ENCODE measurements around the gene P3H4. TPM values are rescaled to one million over a fixed set of nuclear protein-coding genes. Genes with fewer than 3 reads are reported as not detected.
A peak's percentile ranks its signal among the peaks of the same experiment; 100 is the strongest.

The P3H4 gene
- total RNA-seq, 2 experiments from 2014 or later: 1.2 to 2.4 TPM

DNA sequence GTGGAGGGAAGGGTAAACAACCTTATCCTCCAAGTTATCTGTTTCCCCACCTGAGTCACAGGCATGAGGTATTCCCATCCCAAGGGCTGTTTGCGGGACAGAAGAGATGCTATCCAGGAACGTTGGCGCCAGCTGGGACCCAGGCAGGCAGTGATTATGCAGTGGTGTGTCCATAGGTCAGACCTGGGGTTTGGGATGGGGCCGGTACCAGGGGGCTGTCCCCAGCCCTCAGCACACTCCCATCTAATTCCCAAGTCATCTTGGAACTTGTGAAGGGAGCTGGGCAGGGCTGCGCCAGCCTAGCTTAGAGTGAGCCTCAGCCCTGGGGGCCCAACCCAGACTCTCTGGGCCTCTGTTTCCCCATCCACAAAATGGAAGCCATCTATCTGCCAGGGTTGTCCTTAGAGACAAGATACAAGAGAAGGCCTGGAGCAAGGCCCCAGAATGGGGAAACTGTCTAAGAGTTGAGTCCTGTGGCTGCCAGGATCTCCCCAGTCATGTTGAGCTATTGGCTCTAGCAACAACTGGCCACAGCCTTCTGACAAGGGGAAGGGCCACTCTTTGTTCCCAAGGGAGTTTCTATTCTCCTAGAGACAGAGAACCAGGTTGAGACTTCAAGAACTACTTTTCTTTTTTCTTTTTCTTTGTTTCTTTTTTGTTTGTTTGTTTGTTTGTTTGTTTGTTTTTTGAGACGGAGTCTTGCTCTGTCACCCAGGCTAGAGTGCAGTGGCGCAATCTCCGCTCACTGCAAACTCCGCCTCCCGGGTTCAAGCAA lies 15.4 kb downstream of the P3H4 start:
- Mint-ChIP-seq H3K9me3 (no peaks in the 10 kb centered on the region), H3K4me3 (no peak overlapping the region), H3K4me1 (peaks cover 14% of the 10 kb centered on the region), H3K36me3 (ENCODE audit: low read depth) (no peaks in the 10 kb centered on the region), H3K27me3 (no peaks in the 10 kb centered on the region), H3K27ac (no peak overlapping the region)
- POLR2A ChIA-PET: no interaction called here
- CTCF ChIA-PET: interaction anchor here (0.6 to 1.0 kb wide), 2 partner anchors 10 to 150 kb away, joined by 3 to 4 read pairs; partner anchors contain the start of gene JUP
- no peak for DNase-seq

DNA sequence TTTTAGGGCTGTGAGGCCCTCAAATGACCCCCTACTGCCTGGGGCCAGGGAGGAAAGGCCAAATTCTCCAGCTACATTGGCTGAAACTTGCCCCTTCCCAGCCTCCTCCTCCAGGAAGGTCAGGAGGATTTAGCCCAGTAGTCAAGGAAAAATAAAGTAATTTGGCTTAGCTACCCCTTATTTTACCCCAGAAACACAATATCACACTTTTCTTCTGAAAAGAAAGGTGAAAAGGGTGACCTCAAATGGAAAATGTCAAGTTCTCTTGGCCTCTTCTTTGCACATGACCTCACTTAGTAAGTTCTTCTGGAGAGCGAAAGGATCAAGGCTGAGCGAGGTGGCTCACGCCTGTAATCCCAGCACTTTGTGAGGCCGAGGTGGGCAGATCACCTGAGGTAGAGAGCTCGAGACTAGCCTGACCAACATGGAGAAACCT lies 17.2 kb downstream of the P3H4 start:
- no peaks in the 10 kb centered on the region for H3K27me3 Mint-ChIP-seq
- POLR2A ChIA-PET: interaction anchor here (0.6 kb wide), 1 partner anchor 106 kb away, joined by 3 read pairs; no protein-coding TSS in a partner anchor
- no peaks in the 10 kb centered on the region for H3K36me3 Mint-ChIP-seq (ENCODE audit: low read depth)
- CTCF ChIA-PET: interaction anchor here (0.7 kb wide), 2 partner anchors 10 to 371 kb away, joined by 3 read pairs; no protein-coding TSS in a partner anchor
- H3K4me3 Mint-ChIP-seq: no peak overlapping the region
- peaks cover 14% of the 10 kb centered on the region for H3K4me1 Mint-ChIP-seq
- H3K9me3 Mint-ChIP-seq: no peaks in the 10 kb centered on the region
- H3K27ac Mint-ChIP-seq: no peak overlapping the region
- no peak for DNase-seq

DNA sequence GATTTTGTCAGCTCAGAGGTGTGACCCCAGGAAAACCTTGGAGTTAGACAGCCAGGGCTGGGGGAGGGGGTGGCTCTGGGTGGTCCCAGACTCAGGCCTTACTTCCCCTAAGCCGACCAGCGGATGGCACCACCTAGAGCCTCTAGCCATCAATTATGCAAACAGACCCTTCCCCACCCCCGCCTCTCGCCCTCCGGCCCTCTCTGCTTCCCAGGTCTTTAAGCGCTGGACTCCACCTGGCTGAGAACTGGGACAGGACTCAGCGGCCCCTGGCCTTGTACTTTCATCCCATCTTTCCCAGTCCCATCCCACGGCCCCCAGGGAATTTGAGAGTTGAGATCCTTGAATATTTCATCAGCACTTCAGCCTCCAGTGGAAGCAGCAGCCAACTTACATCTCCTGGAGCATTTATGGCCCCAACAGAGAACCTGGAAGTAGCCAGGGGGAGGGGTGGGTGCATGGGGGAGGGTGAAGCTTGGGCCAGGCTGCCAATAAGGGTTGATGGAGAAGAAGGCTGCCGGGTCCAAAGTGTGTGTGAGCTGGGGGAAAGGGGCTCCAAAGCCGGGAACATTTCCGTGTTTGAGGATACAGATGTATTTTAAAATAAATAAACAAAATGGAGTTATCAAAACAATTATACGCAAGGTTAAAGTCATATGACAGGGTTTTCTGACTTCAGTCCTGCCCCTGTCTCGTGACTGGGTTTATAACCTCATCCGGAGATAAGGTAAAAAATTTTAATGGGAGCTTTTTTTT lies 17.8 kb downstream of the P3H4 start:
- POLR2A ChIA-PET: interaction anchor here (0.6 kb wide), 1 partner anchor 106 kb away, joined by 3 read pairs; no protein-coding TSS in a partner anchor
- DNase-seq: no peak
- Mint-ChIP-seq H3K4me3 (no peak overlapping the region), H3K36me3 (ENCODE audit: low read depth) (no peaks in the 10 kb centered on the region), H3K9me3 (no peaks in the 10 kb centered on the region), H3K27ac (no peak overlapping the region), H3K27me3 (peaks cover 3% of the 10 kb centered on the region), H3K4me1 (peaks cover 17% of the 10 kb centered on the region)
- CTCF ChIA-PET: interaction anchor here (0.7 kb wide), 2 partner anchors 9 to 372 kb away, joined by 3 read pairs; no protein-coding TSS in a partner anchor

DNA sequence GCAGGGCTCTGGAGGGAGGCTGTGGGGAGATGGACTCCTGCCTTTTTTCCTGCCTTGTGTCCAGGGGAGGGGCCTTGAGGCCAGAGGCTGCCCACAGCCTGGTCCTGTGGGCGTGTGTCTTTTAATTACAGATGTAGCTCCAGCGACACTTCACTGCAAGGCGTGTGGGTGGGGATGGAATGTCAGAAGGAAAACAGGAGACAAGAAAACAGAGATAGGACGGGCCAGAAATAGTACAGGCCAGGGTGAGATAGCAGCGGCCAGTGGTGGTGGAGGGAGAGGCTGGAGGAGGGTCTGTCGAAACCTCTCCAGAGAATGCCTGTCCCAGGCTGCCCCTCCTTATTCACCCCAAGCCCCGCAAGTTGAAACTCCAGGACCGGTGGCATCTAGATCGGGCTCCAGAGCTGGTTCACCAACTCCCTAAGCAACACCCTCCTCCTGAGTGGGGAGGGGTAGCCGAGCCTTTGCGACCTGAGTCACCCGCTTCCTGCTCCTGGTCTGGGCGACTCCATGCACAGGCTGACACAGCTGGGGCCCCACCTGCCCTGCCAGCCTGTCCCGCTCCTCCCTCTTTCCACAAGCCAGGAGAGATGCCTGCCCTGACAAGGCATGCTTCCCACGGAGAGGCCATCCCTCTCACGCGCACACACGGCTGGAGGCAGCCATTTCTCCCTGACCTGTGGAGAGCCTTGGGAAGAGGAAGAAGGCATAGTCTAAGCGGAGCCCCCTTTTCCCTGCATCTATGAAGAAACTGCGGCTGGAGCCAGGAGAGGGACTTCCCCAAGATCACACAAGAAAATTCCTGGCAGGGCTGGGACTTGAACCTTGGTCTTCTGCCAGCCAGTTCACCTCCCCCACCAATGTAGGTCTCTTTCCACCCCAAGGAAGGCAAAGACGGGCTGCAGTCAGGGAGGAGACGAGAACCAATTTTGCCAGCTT lies 18.6 kb downstream of the P3H4 start:
- Mint-ChIP-seq H3K27me3 (peaks cover 7% of the 10 kb centered on the region), H3K36me3 (ENCODE audit: low read depth) (no peaks in the 10 kb centered on the region), H3K27ac (no peak overlapping the region), H3K4me3 (no peak overlapping the region), H3K9me3 (no peaks in the 10 kb centered on the region), H3K4me1 (peaks cover 24% of the 10 kb centered on the region)
- no peak for DNase-seq
- ChIA-PET POLR2A (no interaction called here), CTCF (no interaction called here)

DNA sequence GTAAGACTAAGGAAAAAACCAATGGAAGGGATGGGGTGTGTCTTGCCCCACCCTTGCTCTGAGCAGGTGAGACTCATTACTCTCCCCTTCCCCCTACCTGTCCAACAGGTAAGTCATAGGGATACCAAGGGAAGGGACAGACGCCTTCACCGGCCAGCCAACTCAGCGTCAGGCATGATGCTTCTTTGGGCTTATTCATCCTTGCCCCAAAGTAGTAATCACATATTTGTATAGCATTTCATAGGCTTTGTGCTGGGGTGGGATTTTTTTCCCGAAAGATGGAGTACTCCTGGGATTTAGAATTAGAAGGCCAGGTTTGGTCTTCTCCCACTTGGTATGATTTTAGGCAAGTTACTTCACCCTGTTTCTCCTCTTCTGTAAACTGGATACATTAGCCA lies 24.7 kb downstream of the P3H4 start:
- peaks cover 35% of the 10 kb centered on the region for H3K4me1 Mint-ChIP-seq
- no peak for DNase-seq

DNA sequence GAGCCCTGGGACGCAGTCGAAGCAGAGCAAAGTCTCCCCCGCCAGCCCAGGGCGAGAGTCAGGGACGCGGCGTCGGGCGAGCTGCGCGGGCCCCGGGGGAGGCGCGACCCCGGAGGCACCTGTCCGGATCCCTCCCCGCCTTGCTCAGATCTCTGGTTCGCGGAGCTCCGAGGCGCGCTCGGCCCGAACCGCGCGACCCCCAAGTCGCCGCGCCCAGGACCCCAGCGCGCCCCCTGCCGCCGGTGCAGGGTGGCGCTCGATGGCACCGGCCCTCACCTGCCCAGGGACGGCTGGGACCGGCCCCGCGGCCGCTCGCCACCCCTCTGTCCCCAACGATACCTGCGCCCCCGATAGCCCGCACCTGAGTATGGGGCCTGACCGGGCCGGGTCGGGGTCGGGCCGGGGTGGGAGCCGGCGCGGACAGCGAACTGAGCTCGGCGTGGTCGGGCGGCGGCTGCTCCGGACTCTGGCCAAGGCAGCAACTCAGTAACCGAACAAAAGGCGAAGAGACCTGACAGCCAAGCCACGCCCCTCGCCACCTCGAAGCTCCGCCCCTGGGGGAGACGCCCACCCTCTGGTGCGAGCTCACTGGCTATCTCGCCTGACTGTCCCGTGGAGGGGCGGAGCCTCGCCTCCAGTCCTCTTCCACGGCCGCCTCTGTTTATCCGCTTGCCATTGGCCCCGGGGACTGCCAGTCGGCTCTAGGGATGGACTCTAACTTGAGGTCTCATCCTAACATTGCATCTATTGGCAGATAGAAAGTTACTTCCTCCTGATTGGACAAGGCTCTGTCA lies 25.3 kb downstream of the P3H4 start, which contains the start of gene JUP:
JUP (minus strand) TSS at position 485 of the 794 bp plus-strand sequence. CDS start 14,857 bp downstream, outside the sequence.
- peaks cover 37% of the 10 kb centered on the region for H3K27me3 Mint-ChIP-seq
- ChIA-PET POLR2A (no interaction called here), CTCF (interaction anchor here (0.5 to 2.1 kb wide), 8 partner anchors 8 to 36 kb away, joined by 3 to 8 read pairs (median 4); partner anchors contain the start of gene P3H4)
- H3K4me3 Mint-ChIP-seq: peak within 1 kb of the TSS; percentile 56
- peaks cover 32% of the 10 kb centered on the region for H3K4me1 Mint-ChIP-seq
- H3K27ac Mint-ChIP-seq: peak within 1 kb of the TSS; percentile 50
- no peaks in the 10 kb centered on the region for H3K9me3 Mint-ChIP-seq
- H3K36me3 Mint-ChIP-seq (ENCODE audit: low read depth): no peaks in the 10 kb centered on the region
- peak; percentile 89 for DNase-seq

More for the DNA sequence above, 24.7 kb downstream of the P3H4 start:
- no peaks in the 10 kb centered on the region for H3K36me3 Mint-ChIP-seq (ENCODE audit: low read depth)
- H3K9me3 Mint-ChIP-seq: no peaks in the 10 kb centered on the region
- peak overlapping the region; percentile 56 for H3K4me3 Mint-ChIP-seq
- peaks cover 34% of the 10 kb centered on the region for H3K27me3 Mint-ChIP-seq
- peak overlapping the region; percentile 50 for H3K27ac Mint-ChIP-seq
- ChIA-PET CTCF (interaction anchor here (0.9 to 2.1 kb wide), 7 partner anchors 9 to 25 kb away, joined by 3 to 8 read pairs (median 4); partner anchors contain the start of gene P3H4), POLR2A (no interaction called here)

DNA sequence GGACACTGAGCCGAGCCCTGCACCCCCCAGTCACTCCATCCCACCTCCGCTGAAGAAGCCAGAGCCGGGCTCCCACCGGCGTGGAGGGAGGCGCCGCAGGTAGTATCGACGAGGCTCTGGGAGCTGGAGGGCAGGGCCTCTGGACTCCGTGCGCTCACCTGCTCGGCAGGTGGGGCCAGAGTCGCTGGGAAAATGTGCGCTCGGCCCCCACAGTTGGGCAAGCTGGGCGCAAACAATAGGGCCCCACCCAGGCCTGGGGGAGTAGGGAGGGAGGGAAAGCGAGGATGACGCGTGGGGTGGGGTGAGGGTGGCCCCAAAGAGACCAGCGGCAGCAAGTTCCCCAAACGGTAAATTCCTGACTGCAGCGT lies 25.9 kb downstream of the P3H4 start:
- Mint-ChIP-seq H3K27me3 (peaks cover 37% of the 10 kb centered on the region), H3K4me1 (peaks cover 32% of the 10 kb centered on the region), H3K36me3 (ENCODE audit: low read depth) (no peaks in the 10 kb centered on the region), H3K9me3 (no peaks in the 10 kb centered on the region), H3K27ac (no peak overlapping the region), H3K4me3 (no peak overlapping the region)
- no peak for DNase-seq
- CTCF ChIA-PET: interaction anchor here (0.5 to 1.8 kb wide), 5 partner anchors 11 to 36 kb away, joined by 4 to 6 read pairs (median 4); partner anchors contain the start of gene P3H4
- POLR2A ChIA-PET: no interaction called here

DNA sequence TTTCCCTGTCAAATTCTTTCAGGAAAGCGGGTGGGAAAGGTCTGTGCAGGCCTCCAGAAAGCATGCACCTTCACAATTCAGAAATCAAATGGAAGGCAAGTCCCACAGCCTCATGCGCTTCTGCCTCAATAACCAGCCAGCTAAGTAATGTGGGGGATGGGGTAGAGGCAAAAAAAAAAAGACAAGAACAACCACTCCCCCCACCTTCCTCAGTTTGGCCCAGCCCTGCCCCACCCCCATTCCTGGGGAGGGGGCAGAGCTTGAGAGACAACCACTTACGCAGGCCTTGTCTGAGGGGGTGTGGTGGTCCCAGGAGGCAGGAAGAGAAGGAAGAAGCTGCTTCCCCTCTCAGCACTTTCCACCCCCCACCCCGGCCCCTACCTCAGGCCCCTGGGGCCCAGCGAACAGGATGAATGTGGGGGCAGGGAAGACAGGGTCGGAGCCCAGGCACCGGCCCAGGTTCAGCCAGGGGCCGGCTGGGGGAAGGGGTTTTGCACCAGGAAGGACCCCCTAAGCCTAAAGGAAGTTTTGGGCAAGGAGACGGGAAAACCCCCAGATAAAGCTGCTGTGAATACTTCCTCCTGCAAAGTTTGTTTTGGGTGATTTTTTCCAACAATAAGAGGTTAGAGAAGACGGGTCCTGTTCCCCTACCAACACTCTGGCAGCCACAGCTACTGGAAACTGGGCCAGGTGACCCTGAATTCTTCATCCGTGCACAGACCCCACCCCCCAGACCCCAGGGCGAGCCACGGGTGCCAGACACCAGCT lies 26.5 kb downstream of the P3H4 start:
- Mint-ChIP-seq H3K4me1 (peaks cover 28% of the 10 kb centered on the region), H3K36me3 (ENCODE audit: low read depth) (no peaks in the 10 kb centered on the region), H3K27ac (no peak overlapping the region), H3K4me3 (no peak overlapping the region), H3K9me3 (no peaks in the 10 kb centered on the region), H3K27me3 (peaks cover 37% of the 10 kb centered on the region)
- CTCF ChIA-PET: interaction anchor here (0.7 to 1.8 kb wide), 4 partner anchors 9 to 26 kb away, joined by 3 to 6 read pairs (median 4); partner anchors contain the start of gene P3H4
- POLR2A ChIA-PET: no interaction called here
- no peak for DNase-seq

DNA sequence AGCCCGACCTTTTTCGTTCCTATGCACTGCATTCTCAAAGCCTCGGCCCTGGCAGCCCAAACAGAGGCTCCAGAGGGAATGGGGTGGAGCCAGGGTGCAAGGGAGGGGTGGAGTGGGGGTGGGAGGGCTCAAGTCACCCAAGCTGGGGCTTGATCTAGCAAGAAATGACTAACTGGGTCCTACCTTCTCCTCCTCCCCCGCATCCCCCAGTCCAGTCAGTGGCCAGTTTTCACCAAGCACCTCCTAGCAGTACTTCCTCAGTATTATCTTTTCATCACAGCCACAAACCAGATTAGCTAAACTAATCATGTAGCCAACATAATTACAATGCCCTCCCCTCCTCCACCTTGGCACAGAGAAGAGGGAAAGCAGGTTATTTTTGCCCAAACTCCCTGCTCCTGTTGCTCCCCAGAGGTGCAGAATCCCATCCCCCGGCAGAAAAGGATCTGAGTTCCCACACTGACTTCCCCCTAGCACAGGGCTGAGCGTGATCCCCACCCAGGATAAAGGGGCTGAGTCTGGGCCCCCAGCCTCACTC lies 27.5 kb downstream of the P3H4 start:
- H3K27ac Mint-ChIP-seq: no peak overlapping the region
- no peaks in the 10 kb centered on the region for H3K36me3 Mint-ChIP-seq (ENCODE audit: low read depth)
- H3K4me1 Mint-ChIP-seq: peaks cover 28% of the 10 kb centered on the region
- no peak for DNase-seq
- CTCF ChIA-PET: interaction anchor here (0.7 to 1.2 kb wide), 2 partner anchors 10 to 36 kb away, joined by 3 to 4 read pairs; no protein-coding TSS in a partner anchor
- POLR2A ChIA-PET: no interaction called here
- no peak overlapping the region for H3K4me3 Mint-ChIP-seq
- no peaks in the 10 kb centered on the region for H3K9me3 Mint-ChIP-seq
- peaks cover 37% of the 10 kb centered on the region for H3K27me3 Mint-ChIP-seq

DNA sequence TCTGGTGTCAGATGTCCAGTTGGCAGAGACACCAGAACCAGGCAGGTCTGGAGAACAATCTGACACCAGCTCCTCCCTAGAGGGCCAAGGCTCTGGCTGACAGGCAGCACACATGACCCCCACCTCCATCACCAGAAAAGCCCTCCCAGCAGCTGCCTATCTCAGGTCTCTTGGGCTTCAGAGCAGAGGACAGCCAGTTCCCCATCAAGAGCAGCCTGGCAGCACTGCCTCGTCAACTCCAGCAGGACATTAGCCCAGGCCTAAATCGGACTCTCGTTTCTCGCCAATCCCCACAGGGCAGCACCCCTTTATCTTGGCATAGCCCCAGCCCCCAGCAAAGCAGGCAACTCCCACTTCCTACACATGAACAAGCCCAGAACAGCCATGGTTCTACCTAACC lies 29.6 kb downstream of the P3H4 start:
- peaks cover 13% of the 10 kb centered on the region for H3K4me1 Mint-ChIP-seq
- ChIA-PET POLR2A (no interaction called here), CTCF (interaction anchor here (1.0 kb wide), 1 partner anchor 17 kb away, joined by 3 read pairs; no protein-coding TSS in a partner anchor)
- no peak overlapping the region for H3K4me3 Mint-ChIP-seq
- DNase-seq: no peak
- no peaks in the 10 kb centered on the region for H3K9me3 Mint-ChIP-seq
- no peak overlapping the region for H3K27ac Mint-ChIP-seq
- no peaks in the 10 kb centered on the region for H3K36me3 Mint-ChIP-seq (ENCODE audit: low read depth)
- H3K27me3 Mint-ChIP-seq: peaks cover 25% of the 10 kb centered on the region
